NCI-H1092 (cell line): ENCODE results near the gene ATP6AP2.
"Not testable (repeated sequence)": the region's sequence is repeated elsewhere in the genome, so short reads cannot be mapped to it uniquely, and the experiment has no call there.

ENCODE experiments used
- DNase-seq: peaks from one replicate; lab custom pipeline; 2025; lab: John Stamatoyannopoulos, UW

ATP6AP2 gene

DNA sequence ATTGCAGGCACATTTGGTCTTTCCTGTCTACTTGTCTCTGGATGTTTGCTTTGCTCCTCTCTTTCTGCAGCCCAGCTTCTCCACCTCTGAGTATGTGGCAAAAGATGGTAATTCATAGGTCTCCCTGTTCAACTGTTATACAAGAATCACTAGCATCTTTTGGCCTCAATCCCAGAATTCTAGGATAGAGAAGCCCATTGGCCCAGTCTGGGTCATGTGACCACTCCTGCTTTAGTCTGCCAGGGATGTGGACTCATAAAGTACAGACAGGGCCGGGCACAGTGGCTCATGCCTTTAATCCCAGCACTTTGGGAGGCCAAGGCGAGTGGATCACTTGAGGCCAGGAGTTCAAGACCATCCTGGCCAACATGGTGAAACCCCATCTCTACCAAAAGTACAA lies 5.4 kb upstream of the ATP6AP2 start:
- not testable (repeated sequence) for DNase-seq

DNA sequence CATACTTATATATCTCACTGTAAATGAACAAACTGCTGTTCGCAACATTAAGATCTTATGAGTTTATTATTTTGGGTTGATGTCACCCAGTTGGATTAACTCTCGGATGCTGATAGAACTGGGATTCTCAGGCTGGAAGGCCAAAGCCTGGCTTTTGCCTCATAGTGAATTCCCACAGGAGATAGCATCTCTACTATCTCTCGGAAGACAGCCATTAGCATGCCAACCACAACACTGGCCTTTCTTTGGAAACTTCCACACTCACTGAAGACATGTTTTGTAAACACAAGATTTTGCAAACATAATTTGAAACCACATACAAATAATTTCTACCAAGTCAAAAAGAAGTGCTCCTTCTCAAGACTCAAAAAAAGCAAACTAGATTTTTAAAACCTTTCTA lies 4.5 kb upstream of the ATP6AP2 start:
- no peak for DNase-seq

DNA sequence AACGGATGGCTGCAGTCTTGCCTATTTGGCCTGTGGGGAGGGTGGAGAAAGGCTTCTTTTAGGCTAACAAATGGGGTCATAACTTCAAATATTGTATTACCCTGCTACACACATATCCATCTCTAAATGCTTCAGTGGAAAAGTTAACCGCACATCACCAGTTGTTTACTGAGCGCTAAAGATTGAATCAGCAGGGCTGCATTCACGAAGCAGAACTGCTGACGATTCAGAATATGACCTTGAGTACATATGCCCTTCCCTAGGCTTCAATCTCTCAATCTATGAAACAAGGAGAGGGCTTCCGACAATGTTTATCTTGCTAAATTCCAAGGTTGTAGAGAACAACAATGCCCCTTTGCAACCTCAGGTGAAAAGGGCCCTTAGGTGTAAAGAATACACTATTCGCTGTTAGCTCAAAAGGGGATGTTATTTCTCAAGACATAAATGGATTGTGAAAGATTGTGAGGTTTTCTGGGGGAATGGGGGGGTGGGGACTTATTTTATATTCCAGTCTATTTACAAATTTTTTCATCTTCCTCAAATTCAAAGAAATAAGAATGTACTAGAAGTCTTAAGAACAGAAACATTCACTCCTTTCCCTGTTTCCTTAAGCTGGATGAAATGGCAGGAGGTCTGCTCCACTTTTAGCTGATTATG lies 2.6 kb upstream of the ATP6AP2 start:
- no peak for DNase-seq

DNA sequence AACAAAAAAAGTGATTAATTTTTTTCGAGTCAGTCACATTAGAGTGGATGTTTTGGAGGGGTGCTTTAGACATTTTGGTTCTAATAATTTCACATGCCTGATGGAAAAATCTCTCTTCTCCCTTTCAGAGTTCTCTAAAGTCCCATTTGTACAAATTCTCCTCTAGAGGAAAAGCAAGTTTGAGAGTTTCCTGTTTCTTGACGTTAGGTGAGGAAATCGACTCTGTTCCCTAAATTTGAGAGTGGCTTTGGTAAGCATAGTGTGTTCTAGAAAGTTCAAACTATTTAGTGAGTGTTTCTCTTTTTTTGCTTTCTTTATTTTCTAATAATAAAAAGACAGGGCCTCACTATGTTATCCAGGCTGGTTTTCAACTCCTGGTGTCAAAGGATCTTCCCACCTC lies 1.6 kb upstream of the ATP6AP2 start:
- no peak for DNase-seq

DNA sequence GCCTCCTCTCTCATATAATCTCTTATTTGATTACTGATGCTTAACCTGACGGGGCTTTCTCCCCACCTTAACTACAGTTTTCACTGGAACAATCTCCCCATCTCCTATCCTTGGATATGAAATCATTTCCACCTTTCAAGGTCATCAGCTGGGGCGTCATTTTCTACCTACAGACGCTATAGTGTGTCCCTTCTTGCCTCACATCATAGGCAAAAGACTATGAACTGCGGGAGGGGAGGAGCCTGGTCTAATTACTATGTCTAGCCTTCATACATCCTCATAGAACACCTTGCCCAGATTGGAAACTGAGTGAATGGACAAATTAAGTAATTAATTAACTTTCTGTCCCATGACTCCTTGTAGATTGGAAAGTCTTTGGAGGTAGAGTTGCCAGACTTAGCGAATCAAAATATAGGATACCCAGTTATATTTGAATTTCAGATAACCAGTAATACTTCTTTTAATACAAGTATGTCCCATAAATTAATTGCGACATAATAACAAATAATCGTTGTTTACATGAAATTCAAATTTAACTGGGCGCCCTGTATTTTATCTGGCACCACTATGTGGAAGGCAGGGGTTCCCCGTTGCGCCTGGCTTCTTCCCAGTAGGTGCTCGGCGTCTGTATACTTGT lies 752 bp upstream of the ATP6AP2 start:
- DNase-seq = no peak

DNA sequence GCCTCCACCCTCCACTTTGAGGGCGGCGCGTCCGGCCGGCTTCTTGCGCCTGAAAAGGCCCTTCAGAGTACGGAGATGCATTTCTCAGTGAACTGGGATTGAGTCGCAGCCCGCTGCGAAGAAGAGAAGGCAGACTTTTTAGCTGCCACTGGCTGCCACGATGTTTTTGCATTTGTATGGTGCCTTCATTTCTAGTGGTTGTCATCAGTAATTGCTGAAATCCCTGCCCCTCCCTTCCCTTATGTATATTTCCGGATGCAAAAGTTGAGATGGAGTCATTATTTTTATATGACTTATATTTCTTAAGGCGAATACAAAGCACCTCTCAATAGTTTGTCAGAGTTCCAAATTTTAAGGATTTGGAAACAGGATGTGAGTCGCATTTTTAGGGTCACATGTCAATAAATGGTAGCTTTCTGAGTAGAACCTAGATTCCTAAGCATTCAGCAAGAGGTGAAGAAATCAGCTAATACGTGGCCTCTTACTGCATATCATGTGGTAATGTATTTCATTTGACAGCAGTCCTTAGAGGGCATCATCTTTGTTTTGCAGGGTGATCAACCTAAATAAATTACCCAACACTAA lies 658 bp downstream of the ATP6AP2 start:
- DNase-seq = no peak

DNA sequence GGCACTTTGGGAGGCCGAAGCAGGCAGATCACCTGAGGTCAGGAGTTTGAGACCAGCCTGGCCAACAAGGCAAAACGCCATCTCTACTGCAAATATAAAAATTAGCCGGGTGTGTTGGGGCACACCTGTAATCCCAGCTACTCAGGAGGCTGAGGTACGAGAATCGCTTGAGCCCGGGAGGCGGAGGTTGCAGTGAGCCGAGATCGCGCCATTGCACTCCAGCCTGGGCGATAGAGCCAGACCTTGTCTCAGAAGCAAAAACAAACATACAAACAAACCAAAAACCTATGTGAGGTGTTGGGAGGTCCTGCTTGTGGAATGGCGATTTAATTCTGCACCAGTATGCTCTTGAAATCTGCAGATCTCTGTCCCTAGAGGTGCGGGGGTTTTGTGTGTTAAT lies 1.4 kb downstream of the ATP6AP2 start:
- DNase-seq = not testable (repeated sequence)

DNA sequence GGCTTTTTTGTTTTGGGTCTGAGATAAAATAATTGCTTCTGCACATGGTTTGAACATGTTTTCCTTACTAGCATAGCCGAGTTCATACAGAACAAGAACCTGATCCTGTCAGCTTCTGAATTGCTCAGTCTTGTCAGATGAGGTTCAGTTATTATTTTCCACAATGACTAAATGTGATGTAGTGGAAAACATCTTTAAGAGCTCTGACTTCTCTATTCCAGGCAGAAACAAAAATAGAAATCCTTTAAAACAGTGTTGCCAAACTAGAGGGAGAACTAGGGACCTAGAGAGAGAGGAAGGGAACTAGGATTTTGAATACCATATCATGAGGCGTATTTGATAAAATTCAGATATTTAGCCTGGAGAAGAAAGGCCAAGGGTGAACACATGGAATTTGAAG lies 2.0 kb downstream of the ATP6AP2 start:
- DNase-seq = no peak

DNA sequence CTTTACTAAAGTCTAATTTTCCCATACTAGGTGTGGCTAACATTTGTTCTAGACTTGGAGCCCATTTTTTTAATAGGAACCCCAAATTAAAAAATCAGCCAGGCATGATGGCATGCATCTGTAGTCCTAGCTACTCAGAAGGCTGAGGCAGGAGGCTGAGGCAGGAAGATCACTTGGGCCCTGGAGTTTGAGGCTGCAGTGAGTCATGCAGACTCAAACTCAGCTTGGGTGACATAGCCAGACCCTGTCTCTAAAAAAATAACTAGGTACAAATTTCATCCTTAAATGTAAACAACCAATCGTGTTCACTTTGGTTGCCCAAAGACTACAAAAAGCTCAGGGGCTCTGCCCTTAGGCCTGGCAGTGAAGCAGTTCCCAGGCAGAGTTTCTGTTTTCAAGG lies 6.9 kb downstream of the ATP6AP2 start:
- DNase-seq = not testable (repeated sequence)

DNA sequence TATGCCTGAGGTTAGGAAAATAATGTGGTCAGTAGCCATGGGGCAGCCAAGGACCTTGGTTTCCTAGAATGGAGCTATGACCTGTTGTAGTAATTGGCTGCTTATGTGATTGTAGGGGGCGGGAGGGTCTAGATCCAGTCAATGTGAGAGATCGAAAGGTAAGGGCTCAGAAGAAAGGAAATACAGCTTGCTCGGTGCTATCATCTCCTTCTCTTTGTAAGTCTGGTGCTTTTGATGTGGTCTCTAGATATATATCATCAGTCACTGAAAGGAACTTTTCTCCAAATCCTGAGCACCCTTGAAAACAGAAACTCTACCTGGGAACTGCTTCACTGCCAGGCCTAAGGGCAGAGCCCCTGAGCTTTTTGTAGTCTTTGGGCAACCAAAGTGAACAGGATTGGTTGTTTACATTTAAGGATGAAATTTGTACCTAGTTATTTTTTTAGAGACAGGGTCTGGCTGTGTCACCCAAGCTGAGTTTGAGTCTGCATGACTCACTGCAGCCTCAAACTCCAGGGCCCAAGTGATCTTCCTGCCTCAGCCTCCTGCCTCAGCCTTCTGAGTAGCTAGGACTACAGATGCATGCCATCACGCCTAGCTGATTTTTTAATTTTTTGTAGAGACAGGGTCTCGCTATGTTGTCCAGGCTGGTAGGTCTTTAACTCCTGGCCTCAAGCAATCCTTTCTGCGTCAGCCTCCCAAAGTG lies 9.0 kb downstream of the ATP6AP2 start:
- DNase-seq = not testable (repeated sequence)

DNA sequence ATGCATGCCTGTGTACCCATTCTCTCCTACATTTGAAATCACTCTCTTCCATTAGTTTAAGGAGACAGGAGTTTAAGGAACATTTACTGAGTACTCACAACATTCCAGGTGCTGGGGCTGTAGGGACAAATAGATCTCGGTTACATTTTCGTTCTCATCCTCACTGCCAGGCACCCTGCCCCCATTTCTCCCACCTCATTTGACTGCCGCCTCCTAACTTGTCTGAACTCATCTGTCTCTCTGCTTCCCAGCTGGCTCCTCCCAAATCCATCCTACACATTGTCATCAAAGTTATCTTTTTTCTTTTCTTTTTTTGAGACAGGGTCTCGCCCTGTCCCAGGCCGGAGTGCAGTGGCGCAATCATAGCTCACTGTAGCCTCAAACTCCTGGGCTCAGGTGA lies 22.7 kb downstream of the ATP6AP2 start:
- DNase-seq = no peak

DNA sequence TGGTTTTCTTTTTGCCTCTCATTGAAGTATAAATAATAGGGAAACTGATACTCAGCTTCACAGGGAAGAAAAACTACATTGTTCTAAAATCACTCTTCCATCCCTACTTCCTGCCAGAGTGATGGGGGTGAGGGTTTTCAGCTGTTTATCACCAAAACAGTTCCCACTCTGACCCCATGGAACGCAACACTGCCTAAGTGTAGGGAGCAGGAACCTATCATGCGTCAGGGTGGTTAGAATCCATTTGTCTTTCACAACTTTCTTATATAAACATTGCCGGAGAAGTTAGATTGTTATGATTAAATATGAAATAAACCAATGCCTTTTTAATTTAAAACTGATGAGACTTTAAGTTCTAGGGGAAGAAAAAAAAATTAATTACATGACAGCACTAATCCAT lies 26.6 kb downstream of the ATP6AP2 start:
- no peak for DNase-seq

DNA sequence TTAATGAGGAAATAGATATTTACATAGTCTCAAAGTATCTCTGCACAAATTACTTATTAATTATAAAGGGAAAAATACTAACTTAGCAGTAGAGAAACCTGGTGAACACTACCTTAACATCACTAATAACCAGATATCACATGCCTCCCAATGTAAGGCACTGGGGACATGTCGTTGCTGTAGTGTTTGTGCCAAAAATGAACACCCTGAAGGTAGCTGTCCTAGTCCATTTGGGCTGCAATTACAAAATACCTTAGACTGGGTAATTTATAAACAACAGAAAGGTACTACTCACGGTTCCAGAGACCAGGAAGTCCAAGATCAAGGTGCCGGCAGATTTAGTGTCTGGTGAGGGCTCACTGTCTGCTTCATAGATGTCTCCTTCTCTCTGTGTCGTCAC lies 31.7 kb downstream of the ATP6AP2 start:
- no peak for DNase-seq

DNA sequence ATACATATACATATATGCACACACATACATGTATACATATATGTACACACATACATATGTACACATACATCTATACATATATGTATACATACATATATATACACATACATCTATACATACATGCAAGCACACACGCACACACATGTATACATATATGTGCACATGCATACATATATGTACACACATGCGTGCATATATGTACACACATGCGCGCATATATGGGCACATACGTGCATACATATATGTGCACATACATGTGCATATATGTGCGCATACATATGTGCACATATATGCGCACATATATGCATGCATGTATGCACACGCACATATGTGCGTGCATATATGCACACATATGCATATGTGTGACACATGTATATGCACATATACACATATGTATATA lies 35.2 kb downstream of the ATP6AP2 start:
- DNase-seq = no peak

DNA sequence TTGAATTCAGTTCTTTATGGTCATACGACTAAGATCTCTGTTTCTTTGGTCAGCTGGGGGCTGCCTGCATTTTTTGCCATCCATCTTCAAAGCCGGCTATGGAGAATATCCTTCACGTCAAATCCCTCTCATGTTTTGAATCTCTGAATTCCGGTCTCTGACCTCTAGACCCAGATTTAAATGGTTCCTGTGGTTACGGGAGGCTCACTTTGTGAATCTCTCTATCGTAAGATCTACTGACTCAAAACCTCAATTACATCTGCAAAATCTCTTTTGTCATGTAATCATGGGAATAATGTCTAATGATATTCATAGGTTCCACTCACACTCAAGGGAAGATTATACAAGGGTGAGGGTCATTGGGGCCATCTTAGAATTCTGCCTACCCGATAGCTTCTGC lies 36.8 kb downstream of the ATP6AP2 start:
- DNase-seq = no peak

DNA sequence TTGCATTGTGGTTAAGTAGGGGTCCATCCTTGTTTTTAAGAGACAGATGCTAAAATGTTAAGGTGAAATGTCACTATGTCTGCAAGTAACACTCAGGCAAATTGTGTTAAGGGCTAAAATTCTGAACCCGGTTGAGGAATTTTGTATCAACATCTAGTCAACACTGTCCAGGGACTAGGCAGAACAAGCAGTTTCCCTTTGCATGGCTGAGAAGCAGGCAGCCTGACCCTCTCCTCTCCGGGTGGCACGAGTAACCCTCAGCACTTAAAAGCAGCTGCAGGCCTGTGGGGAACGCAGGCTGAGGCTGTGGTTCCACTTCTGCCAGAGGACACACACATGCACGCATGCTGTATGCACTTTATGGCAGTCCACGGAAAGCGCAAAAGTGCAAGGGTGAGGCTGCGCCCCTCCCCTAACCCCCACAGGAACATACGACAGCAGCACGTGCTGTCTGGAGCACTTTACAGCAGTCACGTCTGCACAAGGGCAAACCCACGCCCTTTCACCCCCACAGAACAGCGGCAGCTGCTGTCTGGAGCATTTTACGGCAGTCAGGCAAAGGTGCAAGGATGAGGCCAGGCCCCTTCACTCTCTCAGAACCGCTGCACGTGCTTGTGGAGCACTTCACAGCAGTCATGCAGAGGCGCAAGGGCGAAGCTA lies 41.8 kb downstream of the ATP6AP2 start:
- DNase-seq = no peak

DNA sequence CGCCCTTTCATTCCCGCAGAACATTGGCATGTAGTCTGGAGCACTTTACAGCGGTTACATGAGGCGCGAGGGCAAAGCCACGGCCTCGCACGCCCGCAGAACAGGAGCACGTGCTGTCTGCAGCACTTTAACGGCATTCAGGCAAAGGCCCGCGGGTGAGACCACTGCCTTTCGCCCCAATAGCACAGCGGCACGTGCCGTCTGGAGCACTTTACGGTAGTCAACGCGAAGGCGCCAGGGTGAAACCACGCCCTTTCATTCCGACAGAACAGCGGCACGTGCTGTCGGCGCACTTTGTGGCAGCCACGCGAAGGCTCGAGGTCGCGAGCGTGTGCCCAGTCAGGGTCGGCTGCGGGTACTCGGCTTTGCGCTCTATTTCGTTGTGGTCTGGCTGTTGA lies 42.4 kb downstream of the ATP6AP2 start, which contains the start of gene MPC1L:
Gene MPC1L, plus strand, starts transcription at position 290 of the 398 bp plus-strand sequence. CDS start 138 bp downstream, outside the sequence.
- no peak for DNase-seq

DNA sequence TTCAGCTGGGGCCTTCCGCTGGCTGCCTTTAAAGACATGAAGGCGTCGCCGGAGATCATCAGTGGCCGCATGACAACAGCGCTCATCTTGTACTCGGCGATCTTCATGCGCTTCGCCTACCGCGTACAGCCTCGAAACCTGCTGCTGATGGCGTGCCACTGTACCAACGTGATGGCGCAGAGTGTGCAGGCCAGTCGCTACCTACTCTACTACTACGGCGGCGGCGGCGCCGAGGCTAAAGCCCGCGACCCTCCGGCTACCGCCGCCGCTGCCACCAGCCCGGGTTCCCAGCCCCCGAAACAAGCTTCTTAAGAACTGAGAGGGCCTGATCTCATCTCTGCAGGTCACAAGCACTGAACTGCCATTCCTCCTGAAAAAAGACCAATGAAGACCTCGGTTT lies 42.9 kb downstream of the ATP6AP2 start:
- no peak for DNase-seq

DNA sequence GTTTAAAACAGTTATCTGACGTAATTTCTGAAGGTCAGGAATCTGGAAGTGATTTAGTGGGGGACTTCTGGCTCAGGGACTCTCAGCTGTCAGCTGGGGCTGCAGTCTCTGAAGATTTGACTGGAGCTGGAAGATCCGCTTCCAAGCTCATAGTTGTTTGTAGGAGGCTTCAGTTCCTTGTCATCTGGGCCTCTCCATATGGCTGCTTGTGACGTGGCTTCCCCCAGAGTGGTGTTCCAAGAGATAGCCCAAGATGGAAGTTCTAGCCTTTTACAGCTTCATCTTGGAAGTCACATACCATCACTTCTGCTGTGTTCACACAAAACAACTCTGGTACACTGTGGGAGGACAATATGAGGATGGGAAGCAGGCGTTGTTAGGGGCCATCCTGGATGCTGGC lies 44.5 kb downstream of the ATP6AP2 start:
- no peak for DNase-seq

DNA sequence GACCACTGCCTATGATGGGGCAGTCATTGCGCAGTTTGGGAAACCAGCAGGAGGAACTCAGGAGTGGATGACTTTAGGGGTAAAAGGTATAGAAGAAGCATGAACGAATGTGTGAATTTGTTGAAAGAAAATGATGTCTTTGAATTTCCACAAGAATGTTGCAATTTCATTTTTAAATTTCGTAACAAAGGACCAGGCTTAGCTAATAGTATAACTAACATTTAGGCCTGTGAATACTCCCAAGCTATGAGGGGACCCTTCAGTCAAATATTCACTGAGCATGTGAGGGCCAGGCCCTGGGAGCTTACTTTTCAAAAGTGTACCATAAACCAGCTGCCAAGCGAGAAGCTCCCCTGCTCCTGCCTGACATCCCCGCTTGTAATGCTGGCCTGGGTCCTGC lies 47.7 kb downstream of the ATP6AP2 start:
- DNase-seq = no peak

DNA sequence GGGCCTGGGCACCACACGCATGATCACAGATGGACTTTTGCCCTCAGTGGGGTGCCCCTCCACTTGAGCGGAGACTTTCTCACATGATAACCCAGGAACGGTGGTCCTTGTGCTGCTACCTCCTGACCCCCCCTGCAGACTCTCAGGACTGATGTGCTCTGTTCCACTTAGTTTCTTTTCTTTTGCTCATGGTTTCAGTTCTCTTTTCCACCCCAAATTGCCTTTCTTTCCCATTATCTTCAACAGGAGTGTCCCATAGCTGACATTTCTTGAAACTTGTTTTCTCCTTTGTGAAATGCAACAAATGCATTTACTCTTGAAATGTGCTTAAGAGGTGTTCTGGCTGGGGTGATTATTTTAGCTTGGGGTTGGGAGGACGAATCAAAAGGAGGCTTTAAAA lies 51.4 kb downstream of the ATP6AP2 start:
- DNase-seq = no peak

DNA sequence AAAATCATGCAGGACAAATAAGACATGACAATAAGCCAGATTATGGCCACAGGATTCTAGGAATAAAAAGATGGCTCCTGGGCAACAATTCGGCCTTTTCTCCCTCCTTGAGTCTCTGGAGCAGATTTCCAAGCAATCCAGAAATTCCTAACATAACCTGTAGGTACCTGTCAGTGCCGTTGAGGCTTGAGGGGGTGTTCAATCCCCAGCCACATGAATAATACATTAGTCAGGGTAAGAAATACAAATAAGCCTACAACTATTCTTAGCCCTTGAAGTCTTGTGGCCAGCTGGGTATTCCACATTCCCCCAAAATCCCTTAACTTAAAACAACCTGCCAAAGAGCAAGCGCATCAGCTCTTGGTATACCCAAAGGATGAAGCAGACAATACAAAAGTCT lies 56.9 kb downstream of the ATP6AP2 start:
- DNase-seq = no peak
